HCT116 (cell line): ENCODE data around the gene KIF5A. TPM values are rescaled to one million over a fixed set of nuclear protein-coding genes. Genes with fewer than 3 reads are reported as not detected.

Experiments used
- ATAC-seq: fragments of 200-7000 bp; cut with Tn5 transposase; 2 replicates; pipeline ENCODE4 v1.9.1; 2020; ENCODE audit warnings: mild to moderate bottlenecking, moderate library complexity
- BruUV-seq: library from RNA; stranded (reverse); fragments of 400-500 nt; replicated peaks from 2 replicates; lab custom pipeline; 2021; lab: Mats Ljungman, UMichigan
- CTCF ChIA-PET: fragments of 300-600 bp; sonication (Branson Sonifier 250); formaldehyde crosslinking; loops from one replicate; lab custom pipeline; 2021; ENCODE audit warnings: antibody characterized with exemption; lab: Charles Lee
- POLR2A ChIA-PET: fragments of 300-600, 350-600 bp; sonication (Branson Sonifier 250); formaldehyde crosslinking; loops from one replicate; lab custom pipeline; 2021; ENCODE audit warnings: antibody characterized with exemption; lab: Charles Lee
- RAD21 ChIA-PET, 2 experiments: fragments of 300-600 bp; sonication (Branson Sonifier 250); formaldehyde crosslinking; loops; one replicate each; lab custom pipeline; 2023; ENCODE audit warnings: low total read pairs in 2 of 2; ENCODE audit not compliant: uncharacterized antibody in 2 of 2, unreplicated experiment in 2 of 2, low non-redundant PET in 1 of 2; lab: Charles Lee
- DNase-seq: peaks from one replicate; pipeline ENCODE4 v3.0.0-alpha.2; 2010; ENCODE audit warnings: low read depth, low spot score
- H2AFZ ChIP-seq: fragments of 200-600 bp; shearing (Covaris generic), sonication (generic); 2 replicates; pipeline ENCODE4 v1.6.1; 2017; ENCODE audit warnings: low read depth, mixed run types, mixed read lengths, antibody characterized with exemption, low read length; ENCODE audit not compliant: poor library complexity, severe bottlenecking
- H3K27ac ChIP-seq: 2 replicates; pipeline ENCODE4 v1.5.1; 2012; ENCODE audit warnings: low read depth, low read length
- H3K27me3 ChIP-seq: fragments of 200-600 bp; sonication (generic); 2 replicates; pipeline ENCODE4 v1.6.1; 2016; ENCODE audit warnings: mixed run types, low read length, mixed read lengths; ENCODE audit not compliant: insufficient read depth
- H3K36me3 ChIP-seq, 2 experiments: fragments of 200-500 bp in 1 of 2; fragments of 200-600 bp in 1 of 2; sonication (Bioruptor generic) in 1 of 2; sonication (generic) in 1 of 2; 2 replicates each; pipeline versions ENCODE4 v1.5.1 to v1.6.1; 2014 to 2016; ENCODE audit warnings: low read length in 2 of 2, inconsistent platforms in 1 of 2, mixed read lengths in 1 of 2, mixed run types in 1 of 2; ENCODE audit not compliant: insufficient read depth in 2 of 2, control insufficient read depth in 1 of 2
- H3K4me1 ChIP-seq, 2 experiments: fragments of 200-600 bp in 1 of 2; sonication (generic) in 1 of 2; 2 replicates each; pipeline versions ENCODE4 v1.5.1 to v1.6.1; 2012 to 2017; ENCODE audit warnings: low read length in 2 of 2, inconsistent platforms in 1 of 2, mild to moderate bottlenecking in 1 of 2, mixed read lengths in 1 of 2, mixed run types in 1 of 2, moderate library complexity in 1 of 2; ENCODE audit not compliant: insufficient read depth in 2 of 2, control insufficient read depth in 1 of 2
- H3K4me2 ChIP-seq: fragments of 200-600 bp; sonication (generic); 2 replicates; pipeline ENCODE4 v1.6.1; 2017; ENCODE audit warnings: mixed run types, low read length, mixed read lengths
- H3K4me3 ChIP-seq, 2 experiments: fragments of 200-600 bp in 1 of 2; sonication (generic) in 1 of 2; replicated peaks in 1 of 2; 2 replicates each; pipeline ENCODE4 v1.5.1; 2011 to 2016; ENCODE audit warnings: low read length in 2 of 2, control low read depth in 1 of 2, low read depth in 1 of 2, mild to moderate bottlenecking in 1 of 2, mixed read lengths in 1 of 2, mixed run types in 1 of 2
- H3K79me2 ChIP-seq: fragments of 200-600 bp; sonication (generic); 2 replicates; pipeline ENCODE4 v1.6.1; 2017; ENCODE audit warnings: mild to moderate bottlenecking, mixed run types, low read length, moderate library complexity, mixed read lengths; ENCODE audit not compliant: insufficient read depth
- H3K9ac ChIP-seq: fragments of 200-600 bp; sonication (generic); 2 replicates; pipeline ENCODE4 v1.6.1; 2016; ENCODE audit warnings: low read length, mixed read lengths
- H3K9me2 ChIP-seq: fragments of 200-600 bp; sonication (generic), shearing (Covaris generic); 2 replicates; pipeline ENCODE4 v1.6.1; 2017; ENCODE audit warnings: mixed run types, mild to moderate bottlenecking, moderate library complexity; ENCODE audit not compliant: insufficient read depth
- H3K9me3 ChIP-seq, 2 experiments: fragments of 200-500 bp in 1 of 2; fragments of 200-600 bp in 1 of 2; sonication (Bioruptor generic) in 1 of 2; sonication (generic) in 1 of 2; 2 replicates each; pipeline ENCODE4 v1.6.1; 2014 to 2017; ENCODE audit warnings: low read length in 2 of 2, mixed read lengths in 2 of 2, inconsistent platforms in 1 of 2, low read depth in 1 of 2, mild to moderate bottlenecking in 1 of 2, mixed run types in 1 of 2, moderate library complexity in 1 of 2; ENCODE audit not compliant: control insufficient read depth in 1 of 2, insufficient read depth in 1 of 2
- H4K20me1 ChIP-seq: fragments of 200-600 bp; sonication (generic), shearing (Covaris generic); 2 replicates; pipeline ENCODE4 v1.6.1; 2017; ENCODE audit warnings: mixed run types, mild to moderate bottlenecking, moderate library complexity; ENCODE audit not compliant: insufficient read depth
- CEBPB ChIP-seq: IDR thresholded peaks from 2 replicates; pipeline ENCODE4 v1.6.1; 2012; ENCODE audit warnings: low read depth
- ELF1 ChIP-seq: IDR thresholded peaks from 2 replicates; pipeline ENCODE4 v1.6.1; 2012; ENCODE audit warnings: low read depth, borderline replicate concordance
- EZH2phosphoT487 ChIP-seq: fragments of 200-600 bp; IDR thresholded peaks from 2 replicates; pipeline ENCODE4 v1.6.1; 2018; ENCODE audit warnings: antibody characterized with exemption, borderline replicate concordance
- FOSL1 ChIP-seq: IDR thresholded peaks from 2 replicates; pipeline ENCODE4 v1.6.1; 2012; ENCODE audit warnings: low read depth
- JUND ChIP-seq: IDR thresholded peaks from 2 replicates; pipeline ENCODE4 v1.6.1; 2012
- POLR2A ChIP-seq: IDR thresholded peaks from 2 replicates; pipeline ENCODE4 v1.7.0; 2011; ENCODE audit warnings: borderline replicate concordance; ENCODE audit not compliant: insufficient read depth, insufficient read length; ENCODE audit errors: extremely low read depth
- RAD21 ChIP-seq: IDR thresholded peaks from 2 replicates; pipeline ENCODE4 v1.6.1; 2012; ENCODE audit warnings: low read depth, mild to moderate bottlenecking
- SIN3A ChIP-seq: IDR thresholded peaks from 2 replicates; pipeline ENCODE4 v1.6.1; 2012; ENCODE audit warnings: low read depth
- SP1 ChIP-seq: IDR thresholded peaks from 2 replicates; pipeline ENCODE4 v1.6.1; 2012; ENCODE audit warnings: low read depth
- SRF ChIP-seq: IDR thresholded peaks from 2 replicates; pipeline ENCODE4 v1.6.1; 2012; ENCODE audit warnings: low read depth
- YY1 ChIP-seq: IDR thresholded peaks from 2 replicates; pipeline ENCODE4 v1.6.1; 2011; ENCODE audit warnings: low read length, low read depth, moderate library complexity, mild to moderate bottlenecking; ENCODE audit not compliant: insufficient replicate concordance; ENCODE audit errors: extremely low read depth
- ZBTB33 ChIP-seq: IDR thresholded peaks from 2 replicates; pipeline ENCODE4 v1.6.1; 2011; ENCODE audit warnings: mild to moderate bottlenecking, low read length, moderate library complexity; ENCODE audit not compliant: insufficient replicate concordance; ENCODE audit errors: extremely low read depth
- ZFX ChIP-seq: fragments of 450-650 bp; IDR thresholded peaks from 2 replicates; pipeline ENCODE4 v1.6.1; 2017
- ZNF274 ChIP-seq: fragments of 200-500 bp; sonication (Bioruptor generic); IDR thresholded peaks from 2 replicates; pipeline ENCODE4 v1.6.1; 2014; ENCODE audit warnings: mild to moderate bottlenecking, low read depth, low read length, inconsistent platforms
- intact Hi-C: fragments of 100-400 bp; cut with micrococcal nuclease; formaldehyde crosslinking; loops from 2 replicates; pipeline ENCODE4 v1.10.0; 2022
- total RNA-seq: library from RNA; stranded (reverse); gene quantifications from one replicate; pipeline ENCODE4 v1.2.1, GENCODE V29; 2021; ENCODE audit not compliant: unreplicated experiment
- TF ChIP-seq, protein P1 (sequence below): IDR thresholded peaks from 2 replicates; pipeline ENCODE4 v1.6.1; 2012
- TF ChIP-seq, protein P2 (sequence below): IDR thresholded peaks from 2 replicates; pipeline ENCODE4 v1.6.1; 2012
- TF ChIP-seq, protein P3 (sequence below): IDR thresholded peaks from 2 replicates; pipeline ENCODE4 v1.6.1; 2012; ENCODE audit warnings: low read depth

KIF5A gene
- total RNA-seq, 1 experiment from 2014 or later = 5.2 TPM

- no peak for TF ChIP-seq RAD21
- TF ChIP-seq POLR2A = no peak
- TF ChIP-seq JUND = no peak
- no peak for TF ChIP-seq ZNF274
- TF ChIP-seq, protein P1, sequence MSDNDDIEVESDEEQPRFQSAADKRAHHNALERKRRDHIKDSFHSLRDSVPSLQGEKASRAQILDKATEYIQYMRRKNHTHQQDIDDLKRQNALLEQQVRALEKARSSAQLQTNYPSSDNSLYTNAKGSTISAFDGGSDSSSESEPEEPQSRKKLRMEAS = no peak
- TF ChIP-seq CEBPB = no peak
- TF ChIP-seq ELF1 = no peak
- no peak for TF ChIP-seq ZFX
- TF ChIP-seq, protein P2, sequence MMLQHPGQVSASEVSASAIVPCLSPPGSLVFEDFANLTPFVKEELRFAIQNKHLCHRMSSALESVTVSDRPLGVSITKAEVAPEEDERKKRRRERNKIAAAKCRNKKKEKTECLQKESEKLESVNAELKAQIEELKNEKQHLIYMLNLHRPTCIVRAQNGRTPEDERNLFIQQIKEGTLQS = no peak
- no peak for TF ChIP-seq SP1
- TF ChIP-seq SRF = no peak
- TF ChIP-seq YY1 = no peak
- TF ChIP-seq, protein P3, sequence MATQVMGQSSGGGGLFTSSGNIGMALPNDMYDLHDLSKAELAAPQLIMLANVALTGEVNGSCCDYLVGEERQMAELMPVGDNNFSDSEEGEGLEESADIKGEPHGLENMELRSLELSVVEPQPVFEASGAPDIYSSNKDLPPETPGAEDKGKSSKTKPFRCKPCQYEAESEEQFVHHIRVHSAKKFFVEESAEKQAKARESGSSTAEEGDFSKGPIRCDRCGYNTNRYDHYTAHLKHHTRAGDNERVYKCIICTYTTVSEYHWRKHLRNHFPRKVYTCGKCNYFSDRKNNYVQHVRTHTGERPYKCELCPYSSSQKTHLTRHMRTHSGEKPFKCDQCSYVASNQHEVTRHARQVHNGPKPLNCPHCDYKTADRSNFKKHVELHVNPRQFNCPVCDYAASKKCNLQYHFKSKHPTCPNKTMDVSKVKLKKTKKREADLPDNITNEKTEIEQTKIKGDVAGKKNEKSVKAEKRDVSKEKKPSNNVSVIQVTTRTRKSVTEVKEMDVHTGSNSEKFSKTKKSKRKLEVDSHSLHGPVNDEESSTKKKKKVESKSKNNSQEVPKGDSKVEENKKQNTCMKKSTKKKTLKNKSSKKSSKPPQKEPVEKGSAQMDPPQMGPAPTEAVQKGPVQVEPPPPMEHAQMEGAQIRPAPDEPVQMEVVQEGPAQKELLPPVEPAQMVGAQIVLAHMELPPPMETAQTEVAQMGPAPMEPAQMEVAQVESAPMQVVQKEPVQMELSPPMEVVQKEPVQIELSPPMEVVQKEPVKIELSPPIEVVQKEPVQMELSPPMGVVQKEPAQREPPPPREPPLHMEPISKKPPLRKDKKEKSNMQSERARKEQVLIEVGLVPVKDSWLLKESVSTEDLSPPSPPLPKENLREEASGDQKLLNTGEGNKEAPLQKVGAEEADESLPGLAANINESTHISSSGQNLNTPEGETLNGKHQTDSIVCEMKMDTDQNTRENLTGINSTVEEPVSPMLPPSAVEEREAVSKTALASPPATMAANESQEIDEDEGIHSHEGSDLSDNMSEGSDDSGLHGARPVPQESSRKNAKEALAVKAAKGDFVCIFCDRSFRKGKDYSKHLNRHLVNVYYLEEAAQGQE = no peak
- TF ChIP-seq FOSL1 = no peak
- TF ChIP-seq SIN3A = no peak
- TF ChIP-seq ZBTB33 = no peak
- no peak for TF ChIP-seq EZH2phosphoT487
- TF ChIP-seq, all 23 proteins: peak for 0
- BruUV-seq = no TSS peak
- no peak overlapping the region for H3K27ac ChIP-seq
- ChIA-PET POLR2A (no interaction called here), RAD21 (no interaction called here), CTCF (interaction anchor here (1.7 kb wide), 1 partner anchor 20 kb away, joined by 5 read pairs; no protein-coding TSS in a partner anchor)
- H3K4me1 ChIP-seq = peaks cover 2 to 6% of the 10 kb centered on the region in 2 experiments; a peak in 2 of 4 replicates
- no peak overlapping the region for H3K4me3 ChIP-seq
- H3K9me3 ChIP-seq = no peaks in the 10 kb centered on the region
- peaks cover 12 to 17% of the 10 kb centered on the region in 2 experiments; a peak in 3 of 4 replicates for H3K36me3 ChIP-seq
- no peaks in the 10 kb centered on the region for H3K27me3 ChIP-seq
- H3K9me2 ChIP-seq = no peaks in the 10 kb centered on the region
- H3K79me2 ChIP-seq = no peaks in the 10 kb centered on the region
- H3K4me2 ChIP-seq = no peak overlapping the region
- intact Hi-C loops = no loop called here
- H3K9ac ChIP-seq = no peak overlapping the region
- no peak for ATAC-seq
- H2AFZ ChIP-seq = no peak overlapping the region
- DNase-seq = no peak
- no peaks in the 10 kb centered on the region for H4K20me1 ChIP-seq
These were observed 53.5 kb downstream of the KIF5A start for GRCh38 chr12:57603324-57603723.
